NOMO-1 treated with DMSO at 0.1 percent for 48 hours (cell line): Measurements from ENCODE around the gene PPP6R3.
"Not testable (repeated sequence)": the region's sequence is repeated elsewhere in the genome, so short reads cannot be mapped to it uniquely, and the experiment has no call there.

ENCODE experiments used
- DNase-seq: peaks from one replicate; lab custom pipeline; 2025; ENCODE audit not compliant: unreplicated experiment; lab: John Stamatoyannopoulos, UW

The PPP6R3 gene

DNA sequence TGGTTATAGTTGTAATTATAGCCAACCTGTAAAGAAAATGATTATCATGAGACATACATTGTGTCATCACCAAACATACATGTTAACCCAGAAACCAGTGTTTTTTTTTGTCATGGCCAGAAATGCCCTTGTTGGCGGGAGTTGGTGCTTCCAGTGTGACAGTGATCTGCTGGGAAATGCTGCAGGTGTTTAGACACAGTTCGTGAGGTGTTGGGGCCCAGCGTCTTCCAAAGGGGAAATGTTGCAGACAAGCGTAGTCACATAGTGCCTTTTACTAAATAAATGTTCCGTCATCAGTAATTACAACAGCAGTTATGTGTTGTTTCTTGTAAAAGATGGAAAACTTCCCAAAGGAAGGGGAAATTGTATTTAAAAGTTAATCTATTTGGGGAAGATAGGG, 131.2 kb downstream of the PPP6R3 start:
- DNase-seq = no peak

DNA sequence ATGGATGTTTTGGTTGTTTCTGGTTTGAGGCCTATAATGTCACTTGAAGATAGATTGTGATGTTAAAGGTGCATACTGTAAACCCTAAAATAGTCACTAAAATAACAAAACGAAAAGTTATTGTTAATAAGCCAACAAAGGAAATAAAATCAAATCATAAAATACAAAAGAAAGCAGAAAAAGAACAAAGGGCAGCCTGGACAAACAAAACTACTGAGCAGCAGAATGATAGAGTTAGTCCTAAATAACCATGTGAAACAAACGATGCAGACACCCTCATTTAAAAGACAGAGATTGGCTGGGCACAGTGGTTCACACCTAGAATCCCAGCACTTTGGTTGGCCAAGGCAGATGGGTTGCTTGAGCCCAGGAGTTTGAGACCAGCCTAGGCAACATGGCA, 132.9 kb downstream of the PPP6R3 start:
- no peak for DNase-seq

- DNase-seq = no peak
Observed at GRCh38 chr11:68594123-68594522, 133.6 kb downstream of the PPP6R3 start.

GRCh38 chr11:68596231-68596630, 135.7 kb downstream of the PPP6R3 start:
- no peak for DNase-seq

DNA sequence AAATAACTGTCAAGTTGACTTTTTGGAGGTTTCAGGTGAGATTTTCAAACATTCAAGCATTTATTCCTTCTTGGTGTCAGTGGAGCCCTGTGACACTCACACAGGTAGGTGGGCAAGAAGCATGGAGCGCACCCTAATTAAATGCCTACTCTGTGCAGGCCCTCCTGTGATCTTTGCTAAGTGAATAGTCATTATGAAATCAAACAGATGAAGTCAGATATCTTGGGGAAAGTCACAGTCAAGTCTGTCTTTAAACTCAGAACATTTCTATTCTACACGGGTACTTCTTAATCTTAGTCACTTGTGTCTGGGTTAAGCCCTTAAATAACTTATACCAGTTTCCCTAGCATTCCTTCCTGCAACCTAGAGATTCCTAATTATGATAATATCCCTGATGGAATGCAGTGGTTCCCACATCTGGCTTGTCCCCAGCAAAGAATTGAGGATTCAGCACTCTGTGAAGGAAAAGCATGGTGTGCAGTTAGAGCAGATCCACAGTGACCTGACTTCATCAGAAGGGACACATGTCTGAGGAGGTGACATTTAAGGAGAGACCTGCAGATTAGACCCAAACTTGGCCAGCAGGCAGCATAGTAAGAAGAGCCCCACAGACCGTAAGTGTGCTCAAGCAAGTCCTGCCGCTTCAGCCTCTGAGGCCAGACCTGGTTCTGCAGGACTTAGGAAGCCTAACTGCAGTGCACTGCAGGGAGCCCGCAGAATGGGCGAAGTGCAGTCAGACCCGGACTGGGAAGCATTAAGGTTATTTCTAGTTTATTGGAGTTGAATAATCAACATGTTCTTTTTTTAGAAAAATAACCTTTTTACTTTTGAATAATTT, 138.5 kb downstream of the PPP6R3 start:
- DNase-seq = no peak

- DNase-seq = no peak
Observed at GRCh38 chr11:68601147-68601546, 140.6 kb downstream of the PPP6R3 start.

DNA sequence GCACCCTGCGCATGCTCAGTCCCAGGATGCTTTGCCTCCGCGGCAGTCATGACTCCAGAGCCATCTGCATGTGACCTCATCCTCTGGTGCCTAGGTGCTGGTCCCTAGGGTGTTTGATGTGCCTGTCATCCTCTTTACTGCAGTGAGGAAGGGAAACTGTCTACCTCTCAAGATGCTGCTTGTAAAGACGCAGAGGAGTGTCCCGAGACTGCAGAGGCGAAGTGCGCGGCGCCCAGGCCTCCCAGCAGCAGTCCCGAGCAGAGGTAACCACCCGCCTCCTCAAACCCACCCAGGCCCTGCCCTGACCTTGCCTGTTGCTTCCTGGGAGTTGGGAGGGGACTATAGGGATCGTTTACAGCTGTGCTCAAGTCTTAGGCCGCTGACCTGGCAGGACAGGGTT, 149.2 kb downstream of the PPP6R3 start:
- DNase-seq = no peak

GRCh38 chr11:68610452-68611116, 150.0 kb downstream of the PPP6R3 start:
- DNase-seq = no peak

- no peak for DNase-seq
Observed at GRCh38 chr11:68615657-68616056, 155.1 kb downstream of the PPP6R3 start.

GRCh38 chr11:68617925-68618809, 157.6 kb downstream of the PPP6R3 start:
- DNase-seq = no peak

DNA sequence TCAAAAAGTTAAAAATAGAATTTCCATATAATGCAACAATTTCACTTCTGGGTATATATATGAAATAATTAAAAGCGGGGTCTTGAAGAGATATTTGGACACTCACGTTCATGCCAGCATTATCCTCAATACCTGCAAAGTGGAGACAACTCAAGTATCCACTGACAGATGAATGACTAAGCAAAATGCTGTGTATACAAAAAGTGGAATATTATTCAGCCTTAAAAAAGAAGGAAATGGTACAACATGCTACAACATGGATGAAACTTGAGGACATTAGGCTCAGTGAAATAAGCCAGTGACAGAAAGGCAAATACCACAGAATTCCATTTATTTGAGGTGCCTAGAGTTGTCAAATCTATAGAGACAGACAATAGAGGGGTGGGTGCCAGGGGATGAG, 161.3 kb downstream of the PPP6R3 start:
- no peak for DNase-seq

GRCh38 chr11:68623706-68624105, 163.2 kb downstream of the PPP6R3 start:
- DNase-seq = not testable (repeated sequence)

- not testable (repeated sequence) for DNase-seq
Observed at GRCh38 chr11:68625069-68625468, 164.5 kb downstream of the PPP6R3 start.

GRCh38 chr11:68626236-68626635, 165.7 kb downstream of the PPP6R3 start:
- DNase-seq = not testable (repeated sequence)

DNA sequence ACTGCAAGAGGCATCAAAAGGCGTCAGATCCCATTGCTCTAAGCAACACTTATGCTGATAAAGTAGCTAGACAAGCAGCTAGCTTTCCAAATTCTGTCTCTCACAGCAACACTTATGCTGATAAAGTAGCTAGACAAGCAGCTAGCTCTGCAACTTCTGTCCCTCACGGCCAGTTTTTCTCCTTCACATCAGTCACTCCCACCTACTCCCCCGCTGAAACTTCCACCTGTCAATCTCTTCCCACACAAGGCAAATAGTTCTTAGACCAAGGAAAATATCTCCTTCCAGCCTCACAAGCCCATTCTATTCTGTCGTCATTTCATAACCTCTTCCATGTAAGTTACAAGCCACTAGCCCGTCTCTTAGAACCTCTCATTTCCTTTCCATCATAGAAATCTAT, 168.3 kb downstream of the PPP6R3 start:
- not testable (repeated sequence) for DNase-seq

GRCh38 chr11:68632375-68632774, 171.8 kb downstream of the PPP6R3 start:
- DNase-seq = not testable (repeated sequence)

DNA sequence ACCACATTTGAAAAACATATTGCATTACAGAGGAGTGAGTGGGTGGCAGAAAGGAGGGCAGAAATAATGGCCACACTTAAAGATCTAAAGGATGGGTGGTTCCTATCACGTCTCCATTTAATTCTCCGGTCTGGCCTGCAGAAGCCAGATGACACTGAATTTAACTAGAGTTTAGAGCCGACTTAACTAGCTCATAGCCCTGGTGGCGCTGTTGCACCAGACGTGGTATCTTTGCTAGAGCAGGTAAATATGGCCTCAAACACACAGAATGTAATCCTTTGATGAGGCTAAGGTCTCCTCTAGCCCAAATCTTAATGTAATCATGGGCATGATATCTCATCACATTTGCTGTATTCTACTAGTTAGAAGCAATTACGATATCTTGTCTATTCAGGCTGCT, 172.2 kb downstream of the PPP6R3 start:
- peak; percentile 45 for DNase-seq

GRCh38 chr11:68634606-68635005, 174.1 kb downstream of the PPP6R3 start:
- DNase-seq = not testable (repeated sequence)

- not testable (repeated sequence) for DNase-seq
Observed at GRCh38 chr11:68635172-68635571, 174.6 kb downstream of the PPP6R3 start.

DNA sequence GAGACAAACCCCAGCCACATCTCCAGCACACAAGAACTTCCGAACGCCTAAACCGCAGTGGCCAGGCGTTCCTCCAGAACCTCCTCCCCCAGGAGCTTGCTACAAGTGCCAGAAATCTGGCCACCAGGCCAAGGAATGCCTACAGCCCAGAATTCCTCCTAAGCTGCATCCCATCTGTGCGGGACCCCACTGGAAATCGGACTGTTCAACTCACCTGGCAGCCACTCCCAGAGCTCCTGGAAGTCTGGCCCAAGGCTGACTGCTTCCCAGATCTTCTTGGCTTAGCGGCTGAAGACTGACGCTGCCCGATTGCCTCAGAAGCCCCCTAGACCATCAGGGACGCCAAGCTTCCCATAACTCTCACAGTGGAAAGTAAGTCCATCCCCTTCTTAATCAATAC, 175.3 kb downstream of the PPP6R3 start:
- DNase-seq = not testable (repeated sequence)

- not testable (repeated sequence) for DNase-seq
Observed at GRCh38 chr11:68639322-68639721, 178.8 kb downstream of the PPP6R3 start.
